Ishikawa (cell line): ENCODE data around the gene PIGP.

Source experiments
- CEBPB ChIP-seq: IDR thresholded peaks from 2 replicates; pipeline ENCODE4 v1.6.1; 2012
- CREB1 ChIP-seq: IDR thresholded peaks from 2 replicates; pipeline ENCODE4 v1.6.1; 2012; ENCODE audit warnings: low read depth
- EGR1 ChIP-seq: IDR thresholded peaks from 2 replicates; pipeline ENCODE4 v1.6.1; 2012
- EP300 ChIP-seq: IDR thresholded peaks from 2 replicates; pipeline ENCODE4 v1.6.1; 2012; ENCODE audit warnings: borderline replicate concordance
- FOXM1 ChIP-seq: IDR thresholded peaks from 2 replicates; pipeline ENCODE4 v1.6.1; 2012; ENCODE audit warnings: low read depth, borderline replicate concordance
- NFIC ChIP-seq: IDR thresholded peaks from 2 replicates; pipeline ENCODE4 v1.6.1; 2012
- RAD21 ChIP-seq: IDR thresholded peaks from 2 replicates; pipeline ENCODE4 v1.6.1; 2012; ENCODE audit warnings: low read depth
- TAF1 ChIP-seq: IDR thresholded peaks from 2 replicates; pipeline ENCODE4 v1.6.1; 2012; ENCODE audit warnings: low read depth, mild to moderate bottlenecking
- TCF12 ChIP-seq: IDR thresholded peaks from 2 replicates; pipeline ENCODE4 v1.6.1; 2012; ENCODE audit warnings: low read depth
- TEAD4 ChIP-seq: IDR thresholded peaks from 2 replicates; pipeline ENCODE4 v1.6.1; 2012
- YY1 ChIP-seq: IDR thresholded peaks from 2 replicates; pipeline ENCODE4 v1.6.1; 2012; ENCODE audit warnings: low read depth
- ZBTB7A ChIP-seq: IDR thresholded peaks from 2 replicates; pipeline ENCODE4 v1.6.1; 2012; ENCODE audit warnings: low read depth
- TF ChIP-seq, protein P1 (sequence below): IDR thresholded peaks from 2 replicates; pipeline ENCODE4 v1.6.1; 2012
- TF ChIP-seq, protein P2 (sequence below): IDR thresholded peaks from 2 replicates; pipeline ENCODE4 v1.6.1; 2012
- TF ChIP-seq, protein P3 (sequence below): IDR thresholded peaks from 2 replicates; pipeline ENCODE4 v1.6.1; 2012; ENCODE audit warnings: low read depth, mild to moderate bottlenecking

Gene PIGP

DNA sequence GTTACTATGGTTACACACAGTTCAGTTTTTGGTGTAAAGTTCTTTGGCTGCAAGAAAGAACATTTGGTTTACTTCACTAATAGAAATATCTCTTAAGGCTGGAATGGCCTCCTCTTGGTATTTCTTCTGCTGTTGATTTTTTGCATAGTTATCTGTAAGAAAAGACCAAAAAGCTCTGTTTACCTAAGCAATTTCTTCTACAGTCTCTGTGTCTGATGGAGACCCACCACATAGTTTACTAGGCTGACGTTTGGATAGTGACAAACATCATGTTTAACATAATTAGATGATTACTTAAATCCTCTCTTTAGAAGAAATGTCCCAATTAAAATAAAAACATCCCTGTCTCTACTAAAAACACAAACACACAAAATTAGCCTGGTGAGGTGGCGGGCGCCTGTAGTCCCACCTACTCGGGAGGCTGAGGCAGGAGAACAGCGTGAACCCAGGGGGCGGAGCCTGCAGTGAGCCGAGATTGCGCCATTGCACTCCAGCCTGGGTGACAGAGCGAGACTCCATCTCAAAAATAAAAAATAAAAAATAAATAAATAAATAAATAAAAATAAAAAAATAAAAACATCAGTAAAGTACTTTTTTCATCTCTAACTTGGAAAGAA lies 7.2 kb downstream of the PIGP start:
- TF ChIP-seq, protein P1, sequence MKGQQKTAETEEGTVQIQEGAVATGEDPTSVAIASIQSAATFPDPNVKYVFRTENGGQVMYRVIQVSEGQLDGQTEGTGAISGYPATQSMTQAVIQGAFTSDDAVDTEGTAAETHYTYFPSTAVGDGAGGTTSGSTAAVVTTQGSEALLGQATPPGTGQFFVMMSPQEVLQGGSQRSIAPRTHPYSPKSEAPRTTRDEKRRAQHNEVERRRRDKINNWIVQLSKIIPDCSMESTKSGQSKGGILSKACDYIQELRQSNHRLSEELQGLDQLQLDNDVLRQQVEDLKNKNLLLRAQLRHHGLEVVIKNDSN = no peak
- TF ChIP-seq YY1 (no peak), CREB1 (no peak), ZBTB7A (no peak), TAF1 (no peak), TEAD4 (no peak), EP300 (no peak), TCF12 (no peak), CEBPB (no peak), NFIC (no peak), FOXM1 (no peak), EGR1 (no peak)
- TF ChIP-seq, protein P2, sequence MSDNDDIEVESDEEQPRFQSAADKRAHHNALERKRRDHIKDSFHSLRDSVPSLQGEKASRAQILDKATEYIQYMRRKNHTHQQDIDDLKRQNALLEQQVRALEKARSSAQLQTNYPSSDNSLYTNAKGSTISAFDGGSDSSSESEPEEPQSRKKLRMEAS = no peak
- TF ChIP-seq, protein P3, sequence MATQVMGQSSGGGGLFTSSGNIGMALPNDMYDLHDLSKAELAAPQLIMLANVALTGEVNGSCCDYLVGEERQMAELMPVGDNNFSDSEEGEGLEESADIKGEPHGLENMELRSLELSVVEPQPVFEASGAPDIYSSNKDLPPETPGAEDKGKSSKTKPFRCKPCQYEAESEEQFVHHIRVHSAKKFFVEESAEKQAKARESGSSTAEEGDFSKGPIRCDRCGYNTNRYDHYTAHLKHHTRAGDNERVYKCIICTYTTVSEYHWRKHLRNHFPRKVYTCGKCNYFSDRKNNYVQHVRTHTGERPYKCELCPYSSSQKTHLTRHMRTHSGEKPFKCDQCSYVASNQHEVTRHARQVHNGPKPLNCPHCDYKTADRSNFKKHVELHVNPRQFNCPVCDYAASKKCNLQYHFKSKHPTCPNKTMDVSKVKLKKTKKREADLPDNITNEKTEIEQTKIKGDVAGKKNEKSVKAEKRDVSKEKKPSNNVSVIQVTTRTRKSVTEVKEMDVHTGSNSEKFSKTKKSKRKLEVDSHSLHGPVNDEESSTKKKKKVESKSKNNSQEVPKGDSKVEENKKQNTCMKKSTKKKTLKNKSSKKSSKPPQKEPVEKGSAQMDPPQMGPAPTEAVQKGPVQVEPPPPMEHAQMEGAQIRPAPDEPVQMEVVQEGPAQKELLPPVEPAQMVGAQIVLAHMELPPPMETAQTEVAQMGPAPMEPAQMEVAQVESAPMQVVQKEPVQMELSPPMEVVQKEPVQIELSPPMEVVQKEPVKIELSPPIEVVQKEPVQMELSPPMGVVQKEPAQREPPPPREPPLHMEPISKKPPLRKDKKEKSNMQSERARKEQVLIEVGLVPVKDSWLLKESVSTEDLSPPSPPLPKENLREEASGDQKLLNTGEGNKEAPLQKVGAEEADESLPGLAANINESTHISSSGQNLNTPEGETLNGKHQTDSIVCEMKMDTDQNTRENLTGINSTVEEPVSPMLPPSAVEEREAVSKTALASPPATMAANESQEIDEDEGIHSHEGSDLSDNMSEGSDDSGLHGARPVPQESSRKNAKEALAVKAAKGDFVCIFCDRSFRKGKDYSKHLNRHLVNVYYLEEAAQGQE = no peak

DNA sequence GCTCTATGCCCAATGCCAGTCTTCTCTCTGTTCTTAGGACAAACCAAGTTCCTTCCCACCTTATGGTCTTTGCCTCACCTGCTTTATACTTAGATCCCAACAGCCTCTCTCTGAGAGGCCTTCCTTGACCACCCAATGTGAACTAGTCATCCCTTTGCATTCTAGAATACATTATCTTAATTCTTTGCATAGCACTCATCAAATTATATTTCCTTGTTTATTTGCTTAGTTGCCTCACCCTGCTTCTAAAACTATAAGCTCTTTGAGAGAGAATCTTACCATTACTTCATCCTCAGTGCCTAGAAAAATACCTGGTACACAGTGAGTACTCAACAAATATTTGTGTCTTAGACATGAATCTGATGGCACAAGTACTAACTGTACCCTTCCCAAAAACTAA lies 8.0 kb downstream of the PIGP start:
- TF ChIP-seq, protein P3 = no peak
- TF ChIP-seq CREB1 = no peak

DNA sequence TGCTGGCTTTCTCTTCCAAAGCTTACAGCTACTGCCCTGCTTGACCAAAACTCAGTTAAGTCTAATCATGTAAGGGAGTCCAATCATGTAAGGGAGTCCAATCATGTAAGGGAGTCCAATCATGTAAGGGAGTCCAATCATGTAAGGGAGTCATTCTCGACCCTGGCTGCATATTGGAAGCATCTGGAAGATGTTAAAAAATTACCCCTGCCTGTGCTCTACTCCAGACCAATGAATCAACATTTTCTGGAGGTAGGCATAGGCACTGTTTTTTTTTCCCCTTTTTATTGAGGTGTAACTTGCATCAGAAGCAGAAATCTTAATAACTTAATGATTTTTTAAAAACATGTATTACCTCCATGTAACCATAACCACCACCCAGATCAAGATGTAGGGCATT lies 9.4 kb downstream of the PIGP start:
- no peak for TF ChIP-seq TAF1
- TF ChIP-seq, protein P3 = no peak
- no peak for TF ChIP-seq RAD21
- no peak for TF ChIP-seq EGR1
- TF ChIP-seq NFIC = no peak
- no peak for TF ChIP-seq CEBPB
- TF ChIP-seq ZBTB7A = no peak
- no peak for TF ChIP-seq TCF12
- TF ChIP-seq CREB1 = no peak
- no peak for TF ChIP-seq EP300
- TF ChIP-seq, protein P2 = no peak
- TF ChIP-seq YY1 = no peak
- TF ChIP-seq, protein P1 = no peak
- TF ChIP-seq FOXM1 = no peak
- TF ChIP-seq TEAD4 = no peak

DNA sequence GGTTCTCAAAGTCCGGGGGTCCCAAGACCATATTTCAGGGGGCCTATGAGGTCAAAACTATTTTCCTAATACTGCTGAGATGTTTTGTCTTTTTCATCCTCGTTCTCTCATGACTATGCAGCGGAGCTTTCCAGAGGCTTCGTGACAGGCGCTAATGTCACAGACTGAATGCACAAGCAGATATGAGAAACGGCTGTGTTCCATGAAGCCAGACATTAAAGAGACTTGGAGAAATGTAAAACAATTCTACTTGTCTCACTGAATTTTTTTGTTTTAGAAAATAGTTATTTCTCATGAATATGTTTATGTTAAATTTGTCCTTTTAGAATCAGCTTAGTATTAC lies 10.3 kb downstream of the PIGP start:
- TF ChIP-seq, protein P1 = no peak
- TF ChIP-seq EGR1 (no peak), EP300 (no peak), YY1 (no peak), RAD21 (no peak), TAF1 (no peak), FOXM1 (no peak), CEBPB (no peak), NFIC (no peak), CREB1 (no peak), TCF12 (no peak), TEAD4 (no peak), ZBTB7A (no peak)
- TF ChIP-seq, protein P2 = no peak
- TF ChIP-seq, protein P3 = no peak
